Occipital lobe (tissue), 2 donors: ENCODE results near the gene PTPN21. TPM values are rescaled to one million over a fixed set of nuclear protein-coding genes. Genes with fewer than 3 reads are reported as not detected.
A peak's percentile ranks its signal among the peaks of the same experiment; 100 is the strongest.

Source experiments
- DNase-seq: peaks from one replicate; lab custom pipeline; 2025; lab: John Stamatoyannopoulos, UW
- total RNA-seq: library from RNA; depleted of rRNA; stranded (reverse); fragments of >200 nt; gene quantifications from one replicate; pipeline ENCODE4 v1.2.3, GENCODE V29; 2014

The PTPN21 gene
- total RNA-seq, 1 donor from 2014 or later: 9.0 TPM

DNA sequence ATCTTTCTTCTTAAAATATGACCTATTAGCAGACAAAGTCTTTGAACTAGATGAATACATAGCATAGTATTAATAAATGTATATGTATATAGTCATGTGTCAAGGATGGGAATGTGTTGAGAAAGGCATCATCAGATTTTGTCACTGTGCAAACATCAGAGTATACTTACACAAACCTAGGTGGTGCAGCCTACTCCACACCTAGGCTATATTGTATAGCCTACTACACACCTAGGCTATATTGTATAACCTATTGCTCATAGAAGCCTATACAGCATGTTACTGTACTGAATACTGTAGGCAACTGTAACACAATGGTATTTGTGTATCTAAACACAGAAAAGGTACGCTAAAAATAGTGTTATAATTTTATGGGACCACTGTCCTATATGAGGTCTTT lies 47.6 kb downstream of the PTPN21 start:
- DNase-seq: no peak

DNA sequence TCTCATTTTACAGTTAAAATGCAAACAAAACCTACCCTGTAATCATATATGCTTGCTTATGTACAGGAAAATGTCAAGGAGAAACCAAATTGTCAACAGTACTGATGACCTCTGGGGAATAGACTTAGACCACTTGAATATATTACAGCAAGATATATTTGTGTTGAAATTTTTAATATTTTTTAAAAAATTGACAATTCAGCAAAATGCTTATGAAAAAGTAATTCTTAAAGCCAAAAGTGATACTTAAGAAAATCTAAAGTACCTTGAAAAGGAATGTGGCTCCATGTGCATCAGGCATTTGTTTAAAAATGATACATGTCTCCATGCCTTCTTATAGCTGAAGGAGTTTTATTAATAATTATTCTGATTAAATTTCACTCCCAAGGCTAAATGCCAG lies 49.2 kb downstream of the PTPN21 start:
- DNase-seq: no peak

DNA sequence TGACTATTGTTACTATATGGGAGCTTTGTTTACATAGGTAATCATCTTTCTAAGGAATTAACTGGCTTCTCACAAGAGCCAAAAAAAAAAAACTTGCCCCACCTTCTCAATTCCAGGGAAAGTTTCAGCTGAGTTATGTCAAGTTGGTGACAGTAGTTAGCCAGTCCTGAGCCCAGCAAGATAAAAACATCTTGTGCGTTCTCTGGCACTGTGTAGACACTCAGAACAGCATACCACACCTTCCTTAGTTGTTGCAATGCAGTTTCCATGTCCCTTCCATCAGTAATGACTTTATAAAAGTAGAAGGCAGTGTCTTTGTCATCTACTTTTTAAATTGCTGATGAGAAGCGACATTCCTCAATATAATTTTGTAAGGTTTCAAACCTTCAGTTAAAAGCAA lies 50.2 kb downstream of the PTPN21 start:
- DNase-seq: no peak

DNA sequence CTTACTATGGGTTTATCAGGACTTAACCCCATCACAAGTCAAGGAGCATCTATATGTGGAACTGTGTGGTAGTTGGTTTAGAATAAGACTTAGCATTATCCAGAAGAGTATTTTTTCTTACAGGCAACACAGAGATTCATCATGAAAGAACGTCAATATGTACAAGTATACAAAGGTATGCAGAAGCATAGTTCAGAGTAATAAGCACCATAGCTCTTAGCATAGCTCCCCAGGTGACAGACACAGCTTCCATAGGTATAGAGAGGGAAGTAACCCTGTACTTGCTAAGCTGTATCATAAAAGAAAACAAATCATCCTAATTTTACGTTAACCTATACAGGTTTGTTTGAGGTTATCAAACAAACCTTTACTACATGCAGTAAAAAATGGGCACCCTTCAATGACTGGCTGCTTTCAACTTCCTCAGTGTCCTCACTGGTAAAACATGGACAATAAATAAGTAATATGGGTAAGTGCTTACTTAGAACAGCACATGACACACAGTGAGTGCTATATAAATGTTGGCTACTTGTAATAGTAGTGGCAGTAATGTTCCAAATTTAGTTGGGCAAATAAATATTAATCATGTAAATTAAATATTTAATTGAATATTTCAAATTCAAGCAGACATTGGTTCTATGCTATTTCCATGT lies 50.9 kb downstream of the PTPN21 start:
- DNase-seq: no peak

DNA sequence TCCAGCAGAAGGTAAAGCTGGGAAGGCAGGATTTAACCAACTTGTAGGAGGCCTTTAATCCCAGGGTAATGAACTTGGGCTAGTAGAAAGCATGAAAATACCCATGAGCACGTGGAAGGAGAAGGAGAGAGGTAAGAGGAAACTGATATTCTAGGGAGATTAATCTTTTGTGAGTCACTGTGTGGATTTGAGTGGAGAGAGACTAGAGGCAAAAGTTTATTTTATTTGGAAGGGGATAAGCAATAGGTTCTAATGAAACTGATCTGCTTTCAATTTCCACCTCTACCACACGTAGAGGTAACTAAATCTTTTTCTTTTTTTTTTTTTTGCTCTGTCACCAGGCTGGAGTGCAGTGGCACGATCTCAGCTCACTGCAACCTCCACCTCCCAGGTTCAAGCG lies 52.1 kb downstream of the PTPN21 start:
- no peak for DNase-seq

DNA sequence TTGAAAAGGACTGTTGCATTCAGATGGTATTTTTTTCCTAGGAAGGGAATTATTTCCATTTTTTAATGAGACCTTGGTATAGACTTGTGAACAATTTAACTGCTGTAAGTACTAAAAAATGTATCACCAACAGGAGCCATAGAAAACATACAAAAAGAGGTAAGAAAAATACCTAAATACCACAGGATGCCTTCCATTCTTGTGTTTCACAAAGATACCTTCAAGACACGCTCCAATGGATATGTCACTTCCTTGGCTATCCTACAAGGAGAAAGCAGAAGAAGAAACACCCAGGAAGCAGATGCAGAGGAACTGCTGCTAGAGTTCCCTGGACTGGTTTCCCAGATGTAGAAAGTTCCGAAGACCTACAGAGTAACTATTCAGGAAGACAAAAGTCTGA lies 54.2 kb downstream of the PTPN21 start:
- no peak for DNase-seq

DNA sequence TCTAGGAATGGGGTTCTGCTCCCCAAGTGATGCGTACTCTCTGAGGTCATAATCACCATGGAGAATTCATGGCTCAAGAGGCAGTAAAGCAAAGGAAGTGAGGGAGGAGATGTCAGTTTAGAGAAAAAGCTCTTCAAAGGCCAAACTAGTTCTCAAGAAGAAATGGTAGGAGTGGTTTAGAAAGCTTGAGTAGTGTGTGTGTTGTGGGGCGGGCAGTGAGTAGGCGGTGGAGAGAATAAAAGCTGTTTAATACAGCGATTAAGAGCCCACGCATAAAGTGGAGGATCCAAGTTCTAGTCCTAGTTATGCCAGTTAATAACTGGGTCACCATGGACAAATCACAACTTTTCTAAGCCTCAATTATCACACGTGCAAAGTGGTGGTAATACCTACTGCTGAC lies 55.6 kb downstream of the PTPN21 start:
- no peak for DNase-seq

DNA sequence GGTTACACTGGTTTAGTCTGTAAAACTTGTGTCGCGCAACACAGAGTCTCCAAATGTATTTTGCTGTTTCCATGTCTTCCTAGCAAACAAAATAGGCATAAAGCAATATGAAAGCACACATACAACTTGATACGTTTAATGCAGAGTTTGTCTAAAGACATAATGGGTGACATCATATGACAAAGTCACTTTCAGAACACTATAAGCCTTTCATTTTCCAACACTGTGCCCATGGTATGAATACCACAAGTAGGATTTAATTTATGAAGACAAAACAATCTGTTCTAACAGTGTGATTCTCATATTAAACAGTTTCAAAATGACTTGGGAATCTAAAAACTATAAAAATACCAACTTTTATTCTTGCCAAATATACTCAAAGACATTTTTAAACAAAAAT lies 58.4 kb downstream of the PTPN21 start:
- DNase-seq: no peak

DNA sequence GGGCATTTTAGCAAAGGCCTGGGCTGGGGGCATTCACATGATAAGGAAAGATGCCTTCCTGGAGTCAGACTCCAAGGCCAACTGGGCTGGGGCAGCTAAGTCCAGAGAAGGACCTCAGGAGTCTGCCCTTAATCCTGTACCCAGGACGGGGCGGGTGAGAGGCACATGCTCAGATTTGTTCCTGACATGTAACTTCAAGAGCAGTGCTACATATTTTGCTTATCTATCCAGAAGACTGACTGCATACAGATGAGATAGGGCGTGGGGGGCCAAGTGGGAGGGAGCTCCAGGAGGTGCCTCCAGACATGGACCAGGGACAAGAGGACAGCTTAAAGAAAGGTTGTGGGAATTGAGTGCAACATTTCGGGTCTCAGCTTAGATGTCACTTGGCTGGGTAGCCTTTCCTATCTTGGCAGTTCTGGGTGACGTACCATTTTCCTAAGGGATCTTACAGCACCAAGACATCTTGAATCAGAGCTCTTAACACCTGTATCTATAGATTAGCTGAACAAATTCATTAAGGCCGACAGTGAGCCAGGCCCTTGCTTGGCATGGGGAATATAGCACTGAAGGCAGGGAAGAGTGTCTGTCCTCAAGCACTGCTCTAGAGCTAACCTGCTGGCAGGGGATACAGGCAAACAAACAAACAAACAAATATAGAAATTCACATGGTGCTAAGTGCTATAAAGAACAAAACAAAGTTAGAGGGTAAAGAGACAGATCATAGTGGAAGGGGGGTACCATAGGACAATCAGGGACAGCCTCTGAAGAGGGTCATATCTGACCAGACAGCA lies 61.2 kb downstream of the PTPN21 start:
- no peak for DNase-seq

DNA sequence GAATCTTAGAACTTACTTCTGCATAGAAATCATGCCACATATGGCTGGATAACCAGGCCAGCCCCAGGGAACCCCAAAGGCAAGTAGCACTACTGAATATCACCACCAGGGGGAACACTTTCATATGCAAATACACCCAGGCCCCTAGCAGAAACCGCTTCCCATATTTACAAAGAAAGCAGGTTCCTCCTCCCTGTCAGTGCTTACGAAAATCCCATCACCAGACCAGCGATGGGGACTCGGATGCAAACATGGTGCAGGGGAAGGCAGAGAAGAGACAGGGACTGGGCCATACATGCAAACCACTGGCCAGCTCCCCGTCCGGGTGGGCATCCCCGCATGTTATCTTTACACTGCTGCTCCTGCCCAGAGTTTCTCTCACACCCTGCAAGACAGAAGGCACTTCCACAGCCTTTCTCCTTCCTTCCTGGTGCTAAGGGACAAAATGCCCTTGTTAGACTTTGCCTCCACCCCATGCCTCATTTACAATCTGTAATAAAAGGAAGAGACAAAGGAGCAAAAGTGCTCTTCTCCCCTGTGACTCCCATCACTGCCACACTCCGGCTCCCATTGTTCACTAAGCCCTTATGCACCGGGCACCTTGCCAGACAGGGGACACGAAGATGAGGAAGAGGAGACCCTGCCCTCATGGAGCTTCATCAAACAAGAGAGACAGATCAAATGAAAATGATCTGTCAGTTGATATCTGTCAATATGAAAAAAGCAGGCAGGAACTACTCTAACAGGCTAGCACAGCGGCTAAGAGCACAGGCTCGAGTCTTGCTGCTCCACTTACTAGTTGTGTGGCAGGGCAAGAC lies 62.3 kb downstream of the PTPN21 start:
- peak; percentile 16 for DNase-seq

DNA sequence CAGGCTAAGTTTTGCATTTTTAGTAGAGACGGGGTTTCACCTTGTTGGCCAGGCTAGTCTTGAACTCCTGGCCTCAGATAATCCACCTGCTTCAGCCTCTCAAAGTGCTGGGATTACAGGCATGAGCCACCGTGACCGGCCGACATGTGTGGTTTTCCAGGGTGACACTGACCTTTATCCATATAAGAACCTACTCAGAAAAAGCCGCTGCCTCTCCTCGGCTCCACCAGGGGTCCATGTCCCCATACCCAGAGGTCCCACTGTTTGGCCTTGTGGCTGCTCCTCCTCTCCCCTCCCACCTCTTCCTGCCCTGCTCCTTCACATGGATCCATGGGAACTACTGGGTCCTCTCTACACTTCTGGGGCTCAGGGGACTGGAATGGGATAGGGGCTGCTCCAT lies 64.6 kb downstream of the PTPN21 start:
- no peak for DNase-seq

DNA sequence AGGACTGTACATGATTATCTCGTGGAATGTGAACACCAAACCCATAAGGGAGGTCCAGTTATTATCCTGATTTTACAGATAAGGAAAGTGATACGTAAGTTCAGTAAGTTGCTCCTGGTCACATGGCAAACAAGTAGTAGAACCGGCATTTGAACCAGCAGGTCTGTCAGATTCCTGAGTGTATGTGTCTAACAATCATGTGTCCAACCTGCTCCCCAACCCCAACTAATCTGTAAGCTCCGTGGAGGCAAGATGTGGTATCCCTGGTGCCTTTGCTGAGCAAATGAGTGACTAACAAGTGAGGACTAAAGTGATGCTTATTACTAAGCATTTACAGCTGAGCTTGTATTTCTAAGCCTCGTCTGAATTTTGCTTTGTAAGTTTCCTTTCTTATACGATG lies 65.9 kb downstream of the PTPN21 start:
- no peak for DNase-seq

DNA sequence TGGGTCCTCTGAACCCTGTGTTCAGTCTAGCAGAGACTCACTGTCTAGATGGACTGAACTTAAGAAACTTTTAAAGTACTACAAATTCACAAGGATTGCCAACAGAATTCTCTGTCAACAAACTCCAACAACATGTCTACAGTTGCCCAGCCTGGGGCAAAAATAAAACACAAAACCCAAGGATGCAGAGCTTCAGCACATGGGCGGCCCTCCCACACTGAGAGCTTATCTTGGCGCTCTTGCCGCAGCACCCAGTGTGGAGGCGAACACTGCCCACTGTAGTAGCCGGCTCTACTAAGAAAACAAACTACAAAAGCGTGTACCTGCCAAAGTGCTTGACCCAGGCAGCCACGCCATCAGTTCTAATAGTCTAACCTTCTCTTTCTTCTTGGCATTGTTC lies 66.7 kb downstream of the PTPN21 start:
- peak; percentile 21 for DNase-seq

DNA sequence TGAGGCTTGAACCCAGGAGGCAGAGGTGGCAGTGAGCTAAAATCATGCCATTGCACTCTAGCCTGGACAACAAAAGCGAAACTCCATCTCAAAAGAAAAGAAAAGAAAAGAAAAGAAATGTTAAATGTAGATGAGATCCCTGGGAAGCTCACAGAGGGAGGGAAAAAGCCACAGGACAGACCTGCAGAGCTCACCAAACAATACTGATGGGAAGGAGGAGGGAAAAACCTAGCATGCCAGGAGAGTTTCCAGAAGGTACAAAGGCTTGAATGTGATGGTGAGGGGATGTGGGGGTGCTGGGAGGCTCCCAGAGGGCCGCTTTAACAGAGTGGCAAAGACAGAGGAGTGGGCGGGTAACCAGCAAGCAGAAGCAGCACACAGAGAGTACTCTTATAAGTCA lies 72.3 kb downstream of the PTPN21 start:
- DNase-seq: no peak

DNA sequence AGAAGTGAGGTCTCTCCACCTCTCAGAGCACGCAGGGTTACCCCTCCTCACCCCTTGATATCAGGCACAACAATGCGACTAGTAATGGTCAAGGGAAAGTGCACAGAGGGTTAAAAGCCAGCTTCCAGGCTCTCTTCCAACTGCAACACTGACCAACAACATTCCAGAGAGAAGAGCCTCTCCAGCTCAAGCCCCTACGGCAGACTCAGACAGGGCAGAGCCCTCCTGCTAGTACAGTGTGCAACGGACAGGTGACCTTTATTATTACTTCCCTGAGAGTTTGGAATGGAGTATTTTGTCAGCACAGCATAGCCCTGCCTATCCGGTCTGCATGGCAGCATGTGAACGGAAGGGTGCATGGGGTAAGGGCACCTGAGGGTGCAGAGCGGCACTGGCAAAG lies 73.0 kb downstream of the PTPN21 start:
- no peak for DNase-seq

DNA sequence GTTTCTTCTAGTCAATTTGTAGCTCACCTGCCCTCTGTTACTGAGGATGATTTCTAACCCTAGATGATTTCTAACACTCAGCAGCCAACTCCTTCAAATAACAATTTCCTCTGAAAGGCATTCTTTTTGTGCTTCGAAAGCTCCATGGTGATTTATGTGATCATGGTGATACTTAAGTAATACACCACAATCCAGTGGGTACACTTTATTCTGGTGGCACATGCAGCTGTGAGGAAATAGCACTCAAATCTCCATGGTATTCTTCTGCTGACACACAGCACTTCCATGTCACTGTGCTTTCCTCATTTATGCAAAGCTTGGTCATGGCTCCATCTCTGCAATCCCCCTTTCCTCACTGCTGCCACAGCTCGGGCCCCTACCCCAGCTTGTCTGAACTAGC lies 73.7 kb downstream of the PTPN21 start:
- no peak for DNase-seq

DNA sequence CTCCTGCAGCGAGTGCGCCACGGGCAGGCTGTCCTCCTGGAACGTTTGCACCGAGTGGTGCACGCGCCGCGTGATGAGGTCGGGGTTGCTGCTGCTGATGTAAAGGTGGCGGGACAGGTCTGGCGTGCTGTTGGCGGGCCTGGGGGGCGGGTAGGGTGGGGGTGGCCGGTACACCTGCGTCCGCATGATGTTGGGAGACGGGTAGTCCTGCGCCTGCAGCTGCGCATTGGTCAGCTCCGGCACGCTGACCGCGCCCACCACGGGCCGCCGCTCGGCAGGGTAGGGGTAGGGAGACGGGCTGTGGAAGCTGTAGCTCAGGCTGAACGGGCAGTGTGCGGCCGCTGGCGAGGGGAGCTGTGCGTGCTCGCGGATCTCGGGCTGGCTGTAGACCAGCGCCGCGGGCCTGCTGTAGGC lies 75.2 kb downstream of the PTPN21 start:
- DNase-seq: no peak

DNA sequence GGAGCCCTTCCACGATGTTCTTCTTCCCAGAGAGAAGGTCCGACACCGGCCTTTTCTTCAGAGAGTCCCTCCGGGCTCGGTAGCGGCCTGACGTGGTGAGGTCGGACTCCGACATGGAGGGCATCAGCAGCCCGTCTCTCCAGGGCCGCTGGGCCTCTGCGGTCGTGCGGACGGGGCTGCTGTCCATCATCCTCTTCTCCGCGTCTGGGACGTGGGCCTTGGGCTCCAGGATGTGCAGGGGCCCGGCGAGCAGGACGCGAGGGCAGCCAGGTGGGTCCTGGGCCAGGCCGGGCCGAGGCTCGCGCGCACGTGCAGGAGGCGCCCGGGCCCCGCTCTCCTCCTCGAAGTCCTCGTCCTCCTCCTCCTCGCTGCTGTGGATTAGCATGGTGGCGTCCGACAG lies 75.9 kb downstream of the PTPN21 start:
- no peak for DNase-seq

DNA sequence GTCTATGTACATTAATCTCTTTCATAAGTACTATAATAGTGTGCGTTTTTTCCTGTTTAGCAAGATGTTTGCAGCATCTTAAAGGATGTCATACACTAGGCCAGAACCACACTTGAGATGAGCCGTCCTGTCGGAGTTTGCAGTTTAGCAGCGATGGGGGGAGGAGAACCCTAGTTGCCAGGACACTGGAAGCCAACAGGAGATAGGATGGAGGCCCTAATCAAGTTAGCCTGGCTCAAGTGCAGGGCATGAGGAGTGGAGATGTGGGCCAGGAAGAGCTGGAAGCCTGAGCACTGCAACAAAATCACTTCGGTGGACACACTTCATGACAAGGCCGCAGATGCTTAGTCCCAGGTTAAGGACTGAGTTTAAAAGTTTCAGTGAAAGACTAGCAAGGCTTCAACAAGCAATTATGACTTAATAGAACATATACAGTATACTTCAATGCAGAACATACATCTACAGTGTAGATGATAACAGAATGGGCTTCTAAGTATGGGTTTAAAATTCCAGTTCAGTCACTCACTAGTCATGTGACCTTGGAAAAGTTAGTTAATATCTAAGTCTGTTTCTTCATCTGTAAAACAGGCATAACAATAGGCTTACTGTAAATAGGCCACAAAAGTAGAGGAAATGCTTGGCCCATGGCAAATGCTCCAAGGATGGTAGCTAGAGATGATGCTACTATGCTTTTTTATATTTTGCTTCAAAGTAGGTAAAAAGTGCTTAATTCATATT lies 77.1 kb downstream of the PTPN21 start:
- DNase-seq: no peak

DNA sequence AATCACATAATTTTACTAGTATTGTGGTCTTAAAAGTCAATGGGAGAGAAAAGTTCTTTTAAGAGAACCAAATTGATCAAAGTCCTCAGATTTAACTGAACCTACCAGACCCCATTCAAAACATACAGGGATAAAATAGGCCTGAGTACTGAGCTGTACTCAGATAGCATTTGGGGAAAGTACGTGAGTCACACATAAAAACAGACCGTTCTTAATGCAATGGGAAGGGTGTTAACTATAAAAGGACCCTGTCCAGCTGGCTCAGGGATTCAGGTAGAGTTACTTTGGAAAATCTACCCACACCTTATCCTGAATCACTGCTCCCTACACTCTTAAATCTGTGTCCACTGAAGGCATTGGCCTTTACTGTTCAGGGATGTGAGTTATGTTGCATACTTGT lies 78.0 kb downstream of the PTPN21 start:
- no peak for DNase-seq

DNA sequence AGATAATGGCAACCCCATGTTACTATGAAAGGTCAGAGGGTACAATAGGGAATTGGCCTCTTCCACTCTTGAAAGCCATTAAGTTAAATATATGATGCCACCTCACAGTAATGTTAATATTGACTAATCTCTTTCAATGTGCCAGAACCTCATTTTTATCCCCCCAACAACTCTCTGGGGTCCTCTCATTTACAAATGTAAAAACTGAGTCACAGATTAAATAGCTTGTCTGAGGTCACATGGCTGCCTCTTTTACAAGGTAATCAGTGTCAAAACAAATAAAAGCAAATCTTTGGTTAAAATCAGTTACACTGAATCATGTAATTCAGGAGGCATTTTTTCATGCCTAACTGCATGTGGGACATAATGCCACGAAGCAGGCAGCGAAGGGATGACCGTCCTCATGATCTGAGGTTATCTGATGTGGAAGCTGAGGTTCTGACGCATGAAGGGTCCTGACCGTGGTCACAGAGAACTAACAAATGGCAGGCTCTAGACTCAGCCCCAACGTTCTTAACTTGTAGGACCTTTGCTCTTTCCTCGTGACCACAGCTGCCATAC lies 78.5 kb downstream of the PTPN21 start:
- no peak for DNase-seq
